PC-9 (cell line): ENCODE data around the gene CHST2.

Source experiments
- EZH2 ChIP-seq: fragments of 200-600 bp; sonication (generic); IDR thresholded peaks from 2 replicates; pipeline ENCODE4 v1.8.0; 2017; ENCODE audit warnings: antibody characterized with exemption, low read depth
- TF ChIP-seq, protein P1 (sequence below): fragments of 200-600 bp; sonication (generic); conservative IDR thresholded peaks from 2 replicates; pipeline ENCODE4 v1.6.1; 2017; ENCODE audit warnings: mixed run types, antibody characterized with exemption, mild to moderate bottlenecking, moderate library complexity

DNA sequence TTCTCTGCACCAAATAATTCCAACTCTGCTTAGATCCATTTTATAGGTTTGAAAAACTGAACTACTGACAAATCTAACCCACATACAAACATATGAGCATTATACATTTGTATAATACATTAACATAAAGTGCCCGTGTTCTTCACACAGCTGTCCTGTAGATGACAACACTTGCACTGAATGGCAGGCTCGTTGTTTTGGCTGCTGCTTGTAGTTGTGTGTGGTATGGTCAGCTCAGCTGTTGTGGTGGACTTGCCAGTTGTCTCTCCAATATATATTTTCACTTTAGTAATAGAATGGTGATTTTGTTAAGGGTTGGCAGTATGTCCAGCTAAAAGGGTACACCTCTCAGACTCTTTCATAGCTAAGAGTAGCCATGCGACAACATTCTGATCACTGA is 30.5 kb downstream of the CHST2 start:
- TF ChIP-seq, protein P1, sequence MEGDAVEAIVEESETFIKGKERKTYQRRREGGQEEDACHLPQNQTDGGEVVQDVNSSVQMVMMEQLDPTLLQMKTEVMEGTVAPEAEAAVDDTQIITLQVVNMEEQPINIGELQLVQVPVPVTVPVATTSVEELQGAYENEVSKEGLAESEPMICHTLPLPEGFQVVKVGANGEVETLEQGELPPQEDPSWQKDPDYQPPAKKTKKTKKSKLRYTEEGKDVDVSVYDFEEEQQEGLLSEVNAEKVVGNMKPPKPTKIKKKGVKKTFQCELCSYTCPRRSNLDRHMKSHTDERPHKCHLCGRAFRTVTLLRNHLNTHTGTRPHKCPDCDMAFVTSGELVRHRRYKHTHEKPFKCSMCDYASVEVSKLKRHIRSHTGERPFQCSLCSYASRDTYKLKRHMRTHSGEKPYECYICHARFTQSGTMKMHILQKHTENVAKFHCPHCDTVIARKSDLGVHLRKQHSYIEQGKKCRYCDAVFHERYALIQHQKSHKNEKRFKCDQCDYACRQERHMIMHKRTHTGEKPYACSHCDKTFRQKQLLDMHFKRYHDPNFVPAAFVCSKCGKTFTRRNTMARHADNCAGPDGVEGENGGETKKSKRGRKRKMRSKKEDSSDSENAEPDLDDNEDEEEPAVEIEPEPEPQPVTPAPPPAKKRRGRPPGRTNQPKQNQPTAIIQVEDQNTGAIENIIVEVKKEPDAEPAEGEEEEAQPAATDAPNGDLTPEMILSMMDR: no peak
- TF ChIP-seq EZH2: no peak
